Neural crest cell (in vitro differentiated cells): ENCODE results near the gene GPHA2. TPM values are rescaled to one million over a fixed set of nuclear protein-coding genes. Genes with fewer than 3 reads are reported as not detected.
"Not testable (repeated sequence)": the region's sequence is repeated elsewhere in the genome, so short reads cannot be mapped to it uniquely, and the experiment has no call there.

Experiments used
- DNase-seq: peaks from one replicate; pipeline ENCODE4 v3.0.0; 2021; ENCODE audit warnings: low read depth, mixed read lengths, low spot score
- H3K27ac Mint-ChIP-seq: one replicate; pipeline ENCODE4 v1.8.0; 2021; ENCODE audit warnings: mild to moderate bottlenecking, mixed read lengths; ENCODE audit not compliant: unreplicated experiment
- H3K27me3 Mint-ChIP-seq: 2 replicates; pipeline ENCODE4 v1.8.0; 2021; ENCODE audit warnings: low read depth, mild to moderate bottlenecking, mixed read lengths
- H3K36me3 Mint-ChIP-seq: 2 replicates; pipeline ENCODE4 v1.8.0; 2021; ENCODE audit warnings: low read depth, mild to moderate bottlenecking, mixed read lengths
- H3K4me1 Mint-ChIP-seq: 2 replicates; pipeline ENCODE4 v1.8.0; 2021; ENCODE audit warnings: mixed read lengths
- H3K4me3 Mint-ChIP-seq: one replicate; pipeline ENCODE4 v1.8.0; 2021; ENCODE audit warnings: mild to moderate bottlenecking, mixed read lengths
- H3K9me3 Mint-ChIP-seq: 2 replicates; pipeline ENCODE4 v1.8.0; 2021; ENCODE audit warnings: mixed read lengths
- CTCF ChIP-seq: fragments of 200-600 bp; sonication (generic); conservative IDR thresholded peaks from 2 replicates; pipeline ENCODE4 v1.5.0; 2021; ENCODE audit warnings: antibody characterized with exemption, mild to moderate bottlenecking
- long read RNA-seq: library from polyadenylated mRNA; unstranded; transcript quantifications from one replicate; pipeline ENCODE4 v2.0.0, GENCODE V29; 2020
- total RNA-seq: library from RNA; stranded (reverse); gene quantifications from 2 replicates; pipeline ENCODE4 v1.2.1, GENCODE V29; 2021

GPHA2 gene, protein sequence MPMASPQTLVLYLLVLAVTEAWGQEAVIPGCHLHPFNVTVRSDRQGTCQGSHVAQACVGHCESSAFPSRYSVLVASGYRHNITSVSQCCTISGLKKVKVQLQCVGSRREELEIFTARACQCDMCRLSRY
- not detected in 2 replicates for total RNA-seq
- long read RNA-seq: 0 reads

GRCh38 chr11:64935359-64936081 lies at the start of gene GPHA2:
TSS of gene GPHA2 (minus strand) at chr11:64935893. CDS start at chr11:64935460, 433 bp downstream.
- no peak within 1 kb of the TSS for H3K4me3 Mint-ChIP-seq
- TF ChIP-seq CTCF: no peak
- H3K27me3 Mint-ChIP-seq: peaks cover 2% of the 10 kb centered on the region
- no peak within 1 kb of the TSS for H3K27ac Mint-ChIP-seq
- DNase-seq: no peak
- H3K36me3 Mint-ChIP-seq: no peaks in the 10 kb centered on the region
- H3K4me1 Mint-ChIP-seq: peaks cover 11% of the 10 kb centered on the region
- H3K9me3 Mint-ChIP-seq: no peaks in the 10 kb centered on the region

- not testable (repeated sequence) for DNase-seq, H3K4me3 Mint-ChIP-seq, H3K36me3 Mint-ChIP-seq, H3K9me3 Mint-ChIP-seq, H3K4me1 Mint-ChIP-seq, H3K27ac Mint-ChIP-seq
- H3K27me3 Mint-ChIP-seq: peaks cover 24% of the 10 kb centered on the region
These were observed 47.6 kb upstream of the GPHA2 start for GRCh38 chr11:64983339-64983738.

- TF ChIP-seq CTCF: no peak
- Mint-ChIP-seq H3K4me1 (no peaks in the 10 kb centered on the region), H3K27ac (no peak overlapping the region), H3K36me3 (no peaks in the 10 kb centered on the region), H3K4me3 (no peak overlapping the region), H3K27me3 (peaks cover 15% of the 10 kb centered on the region), H3K9me3 (no peaks in the 10 kb centered on the region)
- no peak for DNase-seq
These were observed 41.0 kb upstream of the GPHA2 start for GRCh38 chr11:64976651-64977050.

DNA sequence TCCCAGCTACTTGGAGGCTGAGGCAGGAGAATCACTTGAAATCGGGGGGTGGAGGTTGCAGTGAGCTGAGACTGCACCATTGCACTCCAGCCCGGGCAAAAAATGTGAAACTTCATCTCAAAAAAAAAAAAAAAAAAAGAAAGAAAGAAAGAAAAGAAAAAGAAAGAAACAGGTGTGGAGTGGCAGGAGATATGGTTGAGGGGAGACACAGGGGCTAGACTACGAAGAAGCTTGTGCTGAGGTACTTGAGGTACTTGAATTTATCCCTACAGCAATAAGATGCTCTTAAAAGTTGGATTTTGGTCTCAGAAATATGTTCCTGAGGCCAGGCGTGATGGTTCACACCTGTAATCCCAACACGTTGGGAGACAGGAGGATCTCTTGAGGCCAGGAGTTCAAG lies 38.4 kb upstream of the GPHA2 start:
- H3K4me1 Mint-ChIP-seq: no peaks in the 10 kb centered on the region
- H3K4me3 Mint-ChIP-seq: no peak overlapping the region
- TF ChIP-seq CTCF: no peak
- no peak for DNase-seq
- no peak overlapping the region for H3K27ac Mint-ChIP-seq
- no peaks in the 10 kb centered on the region for H3K36me3 Mint-ChIP-seq
- peaks cover 5% of the 10 kb centered on the region for H3K27me3 Mint-ChIP-seq
- no peaks in the 10 kb centered on the region for H3K9me3 Mint-ChIP-seq

DNA sequence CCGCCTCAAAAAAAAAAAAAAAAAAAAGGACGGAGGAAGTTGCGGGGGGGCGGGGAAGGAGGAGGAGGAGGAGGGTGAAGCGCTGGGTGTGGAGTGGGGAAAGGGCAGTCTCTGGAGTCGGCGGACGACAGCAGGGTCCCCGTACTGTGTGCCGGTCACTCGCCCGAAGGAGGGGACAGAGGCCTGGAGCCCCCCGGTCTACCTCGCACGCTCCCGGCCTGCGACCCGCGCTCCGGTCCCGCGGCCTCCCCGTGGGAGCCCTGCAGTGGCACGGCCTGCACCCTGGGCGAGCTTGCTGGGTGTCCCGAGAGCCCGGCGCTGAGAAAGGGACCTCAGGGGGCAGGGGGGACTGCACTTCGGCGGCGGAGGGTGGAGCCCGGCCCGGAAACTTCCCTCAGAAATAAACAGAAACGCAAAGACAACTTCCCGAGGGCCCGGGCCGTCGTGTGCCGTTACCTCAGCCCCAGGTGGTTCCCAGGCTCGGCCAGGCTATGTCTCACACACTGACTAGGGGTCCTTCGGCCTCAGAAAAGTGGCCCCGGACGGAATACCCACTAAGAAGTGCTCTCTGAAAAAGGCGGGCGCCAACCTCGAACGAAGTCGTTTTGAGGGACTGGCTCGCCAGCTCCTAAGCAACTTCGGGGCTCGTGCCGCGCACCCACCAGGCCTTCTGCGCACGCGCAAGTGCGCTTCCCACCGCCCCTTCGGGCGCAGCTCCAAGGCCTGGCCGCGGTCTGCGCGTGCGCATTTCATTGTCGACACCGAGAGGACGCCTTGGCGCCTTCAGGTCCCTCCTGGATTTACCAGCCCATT lies 35.9 kb upstream of the GPHA2 start, which contains the start of gene MAJIN:
Gene MAJIN, minus strand, starts transcription at position 688 of the 813 bp plus-strand sequence. CDS start 12,703 bp downstream, outside the sequence.
- H3K9me3 Mint-ChIP-seq: no peaks in the 10 kb centered on the region
- DNase-seq: no peak
- H3K36me3 Mint-ChIP-seq: no peaks in the 10 kb centered on the region

More for the DNA sequence above, 35.9 kb upstream of the GPHA2 start, which contains the start of gene MAJIN:
- TF ChIP-seq CTCF: no peak
- no peak within 1 kb of the TSS for H3K27ac Mint-ChIP-seq
- no peaks in the 10 kb centered on the region for H3K4me1 Mint-ChIP-seq
- H3K4me3 Mint-ChIP-seq: no peak within 1 kb of the TSS
- no peaks in the 10 kb centered on the region for H3K27me3 Mint-ChIP-seq
